Stimulated activated CD8-positive, alpha-beta memory T cell treated with anti-CD3 and anti-CD28 coated beads, Interleukin-7, amount 100 ng/mL, for 1 hour (primary cell): ENCODE results near the gene SAT2.

Source experiments
- DNase-seq, 2 donors: peaks; one replicate each; pipeline ENCODE4 v3.0.0-alpha.2; 2020; ENCODE audit warnings: low read depth in 2 of 2

SAT2 gene

DNA sequence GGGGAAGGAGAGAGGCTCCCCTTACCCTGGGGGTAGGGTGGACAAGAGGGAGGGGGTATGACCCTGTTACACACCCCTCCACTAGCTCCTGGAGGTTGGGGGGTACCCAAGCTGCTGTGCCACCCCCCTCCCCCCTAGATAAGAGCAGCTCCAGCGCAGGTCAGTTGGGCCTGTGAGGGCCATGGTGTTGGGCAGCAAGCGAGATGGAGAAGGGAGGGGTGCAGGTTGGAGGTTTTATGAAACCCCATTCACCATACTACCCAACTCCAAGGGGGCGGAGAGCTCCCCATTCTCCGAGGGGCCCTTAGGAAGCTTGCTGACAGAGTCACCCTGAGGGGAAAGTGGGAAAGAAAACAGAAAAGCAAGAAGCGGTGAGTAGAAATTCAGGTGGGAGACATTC is 36.0 kb downstream of the SAT2 start:
- no peak for DNase-seq

DNA sequence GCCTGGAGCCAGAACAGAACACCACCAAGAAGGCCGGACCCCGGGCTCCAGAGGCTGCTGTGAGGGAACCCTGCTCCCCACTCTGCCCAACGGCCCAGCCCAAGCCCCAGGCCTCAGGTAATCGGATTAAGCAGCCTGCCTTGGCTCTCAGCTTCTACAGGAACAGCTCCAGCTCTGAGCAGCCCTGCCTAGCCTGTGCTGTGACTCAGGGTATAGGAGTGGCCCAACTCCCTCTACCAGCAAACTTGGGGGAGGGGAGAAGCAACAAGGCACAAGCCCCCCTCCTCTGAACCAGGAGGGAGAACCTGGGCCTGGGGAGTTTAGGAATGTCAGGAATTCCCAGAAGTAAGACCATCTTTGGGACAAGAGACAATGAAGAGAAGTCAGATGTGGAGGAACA is 36.9 kb downstream of the SAT2 start:
- DNase-seq: no peak

DNA sequence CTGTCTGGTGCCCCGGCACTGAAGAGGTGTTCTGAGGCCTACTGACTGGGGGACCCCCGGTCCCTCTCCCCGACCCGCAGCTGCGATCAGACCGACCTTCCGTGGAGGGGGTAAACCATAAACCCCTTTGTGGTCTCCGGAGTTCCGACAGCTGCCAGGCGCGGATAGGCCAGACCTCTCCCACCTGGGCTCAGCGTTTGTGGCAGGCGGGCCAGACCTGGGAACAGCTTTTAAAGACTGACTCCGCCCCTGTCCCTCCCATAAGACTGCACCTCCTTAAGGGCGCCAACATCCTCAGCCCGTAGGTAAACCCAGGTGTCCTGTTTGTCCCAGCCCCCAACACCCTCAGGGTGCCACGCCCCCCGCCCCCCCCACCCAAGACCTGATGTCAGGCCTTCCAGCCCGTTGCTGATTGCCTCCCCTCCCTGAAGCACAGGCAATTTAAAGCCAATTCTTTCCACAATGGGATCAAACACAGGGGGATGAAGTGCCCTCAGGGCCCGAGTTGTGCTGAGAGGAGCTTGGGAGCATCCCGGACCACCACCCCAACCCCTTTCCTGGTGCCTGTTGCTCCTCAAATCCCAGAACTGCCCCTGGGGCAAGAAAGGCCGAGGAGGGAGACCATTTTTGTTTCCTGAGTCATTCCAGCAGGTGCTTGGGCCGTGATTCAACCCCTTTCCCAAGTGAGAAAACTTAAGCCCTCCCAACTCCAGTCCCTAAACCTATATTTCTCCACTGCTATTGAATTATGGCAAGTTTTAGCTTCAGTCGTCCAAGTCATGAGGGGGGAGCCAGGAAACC is 37.5 kb downstream of the SAT2 start, which contains the start of gene SOX15:
SOX15 (minus strand) TSS at position 204 of the 801 bp plus-strand sequence. CDS start 418 bp downstream, outside the sequence.
- no peak for DNase-seq

GRCh38 chr17:7589204-7589868 is 38.3 kb downstream of the SAT2 start:
- DNase-seq: peak; percentile 39 to 44

DNA sequence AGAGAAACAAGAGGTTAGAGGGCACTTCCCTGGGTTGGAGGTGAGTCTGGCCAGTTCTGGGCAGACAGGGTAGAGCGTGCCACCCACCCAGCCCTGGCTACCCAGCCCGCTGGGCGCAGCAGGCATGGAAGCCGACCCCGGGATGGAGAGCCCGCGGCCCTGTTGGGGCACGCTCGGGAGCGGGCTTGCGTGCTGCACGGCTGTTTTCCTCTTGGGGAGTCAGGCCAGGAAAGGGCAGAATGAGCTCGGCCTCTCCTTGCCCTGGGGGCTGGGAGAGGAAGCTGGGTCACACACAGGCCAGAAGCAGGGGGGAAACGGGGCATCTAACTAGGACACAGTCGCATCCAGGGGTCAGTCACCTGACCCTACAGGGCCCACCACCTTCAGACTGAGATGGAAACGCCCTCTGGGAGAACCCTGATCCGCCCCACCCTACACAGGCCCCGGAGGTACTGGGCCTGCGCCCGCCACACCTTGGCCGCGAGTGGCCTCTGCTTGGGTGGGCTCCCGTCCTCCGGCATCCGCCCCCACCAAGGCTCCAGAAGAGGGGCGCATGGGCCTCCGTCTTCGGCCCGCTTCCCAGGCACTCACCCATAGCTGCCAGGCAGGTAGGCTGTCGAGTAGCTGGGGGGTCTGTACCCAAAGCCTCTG is 38.9 kb downstream of the SAT2 start:
- DNase-seq: no peak

GRCh38 chr17:7587420-7588151 is 40.0 kb downstream of the SAT2 start:
- DNase-seq: no peak

GRCh38 chr17:7586673-7587419 is 40.8 kb downstream of the SAT2 start:
- no peak for DNase-seq

DNA sequence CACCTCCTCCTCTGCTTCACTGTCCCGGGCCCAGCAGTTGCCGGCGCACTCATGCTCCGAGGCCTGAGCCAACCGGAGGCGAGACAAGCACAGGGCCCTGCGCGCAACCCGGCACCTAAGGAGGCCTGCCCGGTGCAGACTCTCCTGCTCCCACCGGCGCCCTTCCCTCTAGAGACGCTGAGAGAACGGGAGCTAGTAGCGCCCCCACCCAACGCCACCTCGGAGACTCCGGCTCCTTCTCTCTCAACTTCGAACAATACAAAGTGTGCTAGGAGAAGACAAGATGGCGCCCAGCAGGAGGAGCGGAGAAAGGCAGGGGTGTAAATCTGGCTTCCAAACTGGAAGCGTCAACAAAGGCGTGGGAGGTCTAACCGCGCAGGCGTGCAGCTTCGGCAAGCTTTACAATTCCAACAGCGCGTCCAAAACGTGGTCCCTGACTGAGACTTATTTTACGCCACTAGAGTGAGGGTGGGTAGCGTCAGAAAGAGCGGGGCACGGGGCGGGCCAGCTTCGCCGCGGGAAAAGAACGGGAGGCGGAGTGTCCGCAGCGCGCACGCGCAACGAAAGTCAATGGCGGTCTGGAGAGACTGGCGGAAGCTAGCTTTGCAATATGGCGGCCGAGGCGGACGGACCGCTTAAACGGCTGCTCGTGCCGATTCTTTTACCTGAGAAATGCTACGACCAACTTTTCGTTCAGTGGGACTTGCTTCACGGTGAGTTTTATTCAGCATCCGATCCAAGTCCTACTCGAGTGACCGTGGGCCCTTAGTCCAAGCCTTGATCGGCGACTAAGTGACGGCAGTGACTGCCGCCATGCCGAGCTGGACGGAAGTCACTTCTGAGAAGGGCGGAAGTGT is 44.1 kb downstream of the SAT2 start, which contains the start of gene MPDU1:
MPDU1 (plus strand) TSS at position 600 of the 857 bp plus-strand sequence; CDS start at position 611, 11 bp downstream.
- peak; percentile 85 to 87 for DNase-seq

DNA sequence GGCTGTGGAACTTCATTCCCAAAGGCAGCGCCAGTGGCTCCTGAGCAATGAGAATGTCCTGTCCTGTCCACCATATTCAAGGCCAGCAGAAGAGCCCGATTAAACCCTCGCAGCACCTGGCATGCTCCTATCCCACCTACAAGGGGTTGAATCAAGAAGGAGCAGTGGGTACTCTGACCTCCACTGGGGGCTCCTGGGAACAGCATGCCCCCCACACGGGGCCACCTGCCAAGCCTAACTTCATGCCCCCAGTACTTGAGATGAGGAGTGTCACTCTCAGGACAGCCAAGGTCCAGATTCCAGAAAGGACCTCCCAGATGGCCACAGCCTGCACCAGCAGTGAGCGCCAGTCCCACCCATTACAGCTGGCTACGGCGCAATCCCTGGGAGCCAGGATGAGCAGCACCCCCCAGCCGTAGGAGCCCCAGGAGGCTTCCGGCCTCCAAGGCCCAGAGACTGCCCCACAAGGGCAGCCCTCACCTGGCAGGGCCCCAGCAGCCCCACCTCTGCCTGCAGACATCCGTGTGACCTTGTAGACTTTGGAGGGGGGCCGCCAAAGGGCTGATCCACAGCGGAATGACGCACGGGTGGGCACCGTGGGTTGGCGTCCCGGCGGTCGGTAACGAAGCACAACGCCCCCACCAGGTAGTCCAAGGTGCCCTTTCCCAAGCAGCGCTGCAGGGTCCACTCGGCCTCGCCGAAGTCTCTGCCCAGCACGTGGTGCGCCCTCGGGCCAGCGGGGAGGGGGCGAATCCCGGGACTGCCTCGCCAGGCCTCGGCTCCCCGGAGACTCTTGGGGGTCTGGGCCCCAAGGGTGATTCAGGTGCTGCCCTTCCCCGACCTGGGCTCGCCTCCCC is 45.0 kb downstream of the SAT2 start:
- no peak for DNase-seq

DNA sequence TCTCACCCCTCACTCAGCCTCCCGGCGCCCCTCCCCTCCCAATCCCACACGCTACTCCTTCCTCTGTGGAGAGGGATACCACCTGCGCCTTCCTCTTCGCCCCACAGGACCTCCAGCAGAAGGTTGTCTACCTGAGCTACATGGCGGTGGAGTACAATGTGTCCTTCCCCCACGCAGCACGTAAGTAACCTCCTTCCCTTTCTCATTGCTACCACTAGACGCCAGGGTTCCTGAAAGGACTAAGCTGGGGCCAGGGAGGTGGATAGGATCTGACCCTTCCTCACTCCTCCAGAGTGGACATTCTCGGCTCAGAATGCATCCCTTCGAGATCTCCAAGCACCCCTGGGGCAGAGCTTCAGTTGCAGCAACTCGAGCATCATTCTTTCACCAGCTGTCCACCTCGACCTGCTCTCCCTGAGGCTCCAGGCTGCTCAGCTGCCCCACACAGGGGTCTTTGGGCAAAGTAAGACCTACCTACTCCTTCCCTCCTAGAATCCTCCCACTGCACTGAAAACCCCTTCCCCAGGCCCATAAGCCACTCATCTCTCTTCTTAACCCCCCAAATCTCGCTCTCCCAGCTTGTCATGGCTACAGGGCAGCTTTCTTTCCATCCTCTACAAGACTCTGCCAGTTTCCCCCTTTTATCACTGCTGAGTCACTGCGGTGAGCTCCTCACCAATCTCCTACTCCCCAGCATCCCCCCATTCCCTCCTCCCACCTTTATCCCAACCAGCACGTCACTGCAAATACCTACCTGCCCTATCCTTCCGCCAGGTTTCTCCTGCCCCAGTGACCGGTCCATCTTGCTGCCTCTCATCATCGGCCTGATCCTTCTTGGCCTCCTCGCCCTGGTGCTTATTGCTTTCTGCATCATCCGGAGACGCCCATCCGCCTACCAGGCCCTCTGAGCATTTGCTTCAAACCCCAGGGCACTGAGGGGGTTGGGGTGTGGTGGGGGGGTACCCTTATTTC is 46.7 kb downstream of the SAT2 start:
- DNase-seq: no peak

GRCh38 chr17:7579834-7580603 is 47.6 kb downstream of the SAT2 start:
- DNase-seq: no peak

- DNase-seq: peak; percentile 26 to 31
Observed at GRCh38 chr17:7579001-7579833, 48.4 kb downstream of the SAT2 start, which contains the start of gene CD68. CD68 (plus strand) TSS chr17:7579638; CDS start chr17:7579678, 40 bp downstream.

- no peak for DNase-seq
Observed at GRCh38 chr17:7577327-7578199, 50.1 kb downstream of the SAT2 start.

DNA sequence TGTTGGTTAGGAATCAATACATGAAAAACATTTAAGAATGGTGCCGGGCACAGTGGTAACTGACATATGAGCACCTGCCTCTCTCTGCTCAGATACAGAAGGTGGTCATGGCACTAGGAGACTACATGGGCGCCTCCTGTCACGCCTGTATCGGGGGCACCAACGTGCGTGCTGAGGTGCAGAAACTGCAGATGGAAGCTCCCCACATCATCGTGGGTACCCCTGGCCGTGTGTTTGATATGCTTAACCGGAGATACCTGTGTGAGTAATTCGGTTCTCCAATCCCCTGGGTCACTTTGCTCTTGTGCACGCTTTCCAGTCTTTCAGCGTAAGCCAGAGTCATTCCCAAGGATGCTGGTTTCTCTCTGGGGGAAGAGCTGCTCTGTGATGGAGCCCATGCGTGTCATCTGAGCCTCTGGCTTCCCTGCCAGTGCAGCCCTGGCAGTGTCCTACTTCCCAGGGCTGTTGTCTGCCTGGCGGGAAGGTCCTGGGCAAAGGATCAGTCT is 51.1 kb downstream of the SAT2 start:
- no peak for DNase-seq
